Measurements from ENCODE around the gene CEP162. TPM values are rescaled to one million over a fixed set of nuclear protein-coding genes. Genes with fewer than 3 reads are reported as not detected.

Gene CEP162
- total RNA-seq, 1 donor from 2014 or later, result 11.7 TPM

GRCh38 chr6:84183430-84183829, 44.0 kb downstream of the CEP162 start:
- Histone ChIP-seq H3K4me3 (no peak overlapping the region), H3K4me1 (peaks cover 0 to 5% of the 10 kb centered on the region in 2 donors), H3K9me3 (no peaks in the 10 kb centered on the region), H3K36me3 (peaks cover 0 to 7% of the 10 kb centered on the region in 2 donors), H3K27me3 (no peaks in the 10 kb centered on the region), H3K27ac (no peak overlapping the region)
- no peak for DNase-seq (ENCODE audit: low spot score in 2 of 2)
- intact Hi-C loops (cut with DNase I), result no loop called here
- no peak for TF ChIP-seq CTCF (IDR thresholded peaks at IDR 0.05)

- no peak for DNase-seq (ENCODE audit: low spot score in 2 of 2)
- H3K27ac ChIP-seq, result no peak overlapping the region
Measured at GRCh38 chr6:84182001-84182400, 45.4 kb downstream of the CEP162 start.

GRCh38 chr6:84177241-84177640, 50.2 kb downstream of the CEP162 start:
- no peak for DNase-seq (ENCODE audit: low spot score in 2 of 2)
- Histone ChIP-seq H3K9me3 (no peaks in the 10 kb centered on the region), H3K4me3 (no peak overlapping the region), H3K36me3 (peaks cover 0 to 17% of the 10 kb centered on the region in 2 donors), H3K27ac (no peak overlapping the region), H3K4me1 (no peaks in the 10 kb centered on the region), H3K27me3 (no peaks in the 10 kb centered on the region)
- no peak for TF ChIP-seq CTCF (IDR thresholded peaks at IDR 0.05)
- intact Hi-C loops (cut with DNase I), result no loop called here

More at GRCh38 chr6:84182001-84182400, 45.4 kb downstream of the CEP162 start:
- H3K9me3 ChIP-seq, result no peaks in the 10 kb centered on the region
- intact Hi-C loops (cut with DNase I), result no loop called here
- no peak for TF ChIP-seq CTCF (IDR thresholded peaks at IDR 0.05)
- H3K36me3 ChIP-seq, result peaks cover 0 to 7% of the 10 kb centered on the region in 2 donors
- no peak overlapping the region for H3K4me3 ChIP-seq
- H3K4me1 ChIP-seq, result peaks cover 0 to 5% of the 10 kb centered on the region in 2 donors
- no peaks in the 10 kb centered on the region for H3K27me3 ChIP-seq

GRCh38 chr6:84172574-84172973, 54.9 kb downstream of the CEP162 start:
- intact Hi-C loops (cut with DNase I), result no loop called here
- Histone ChIP-seq H3K4me1 (no peaks in the 10 kb centered on the region), H3K9me3 (no peaks in the 10 kb centered on the region), H3K4me3 (no peak overlapping the region), H3K36me3 (peaks cover 0 to 23% of the 10 kb centered on the region in 2 donors), H3K27me3 (no peaks in the 10 kb centered on the region), H3K27ac (no peak overlapping the region)
- TF ChIP-seq CTCF (IDR thresholded peaks at IDR 0.05), result no peak
- DNase-seq (ENCODE audit: low spot score in 2 of 2), result no peak

- Histone ChIP-seq H3K27me3 (no peaks in the 10 kb centered on the region), H3K36me3 (peaks cover 0 to 23% of the 10 kb centered on the region in 2 donors), H3K4me3 (no peak overlapping the region), H3K4me1 (no peaks in the 10 kb centered on the region), H3K9me3 (no peaks in the 10 kb centered on the region), H3K27ac (no peak overlapping the region)
- TF ChIP-seq CTCF (IDR thresholded peaks at IDR 0.05), result no peak
- intact Hi-C loops (cut with DNase I), result no loop called here
- DNase-seq (ENCODE audit: low spot score in 2 of 2), result no peak
Measured at GRCh38 chr6:84172080-84172479, 55.4 kb downstream of the CEP162 start.

- Histone ChIP-seq H3K4me1 (no peaks in the 10 kb centered on the region), H3K36me3 (peaks cover 0 to 7% of the 10 kb centered on the region in 2 donors), H3K4me3 (no peak overlapping the region), H3K27ac (no peak overlapping the region), H3K9me3 (no peaks in the 10 kb centered on the region), H3K27me3 (no peaks in the 10 kb centered on the region)
- TF ChIP-seq CTCF (IDR thresholded peaks at IDR 0.05), result no peak
- DNase-seq (ENCODE audit: low spot score in 2 of 2), result no peak
- intact Hi-C loops (cut with DNase I), result no loop called here
Measured at GRCh38 chr6:84167457-84167856, 60.0 kb downstream of the CEP162 start.

Data from ascending aorta (tissue), 2 donors.